ENCODE measurements around the gene ERBB4.

ERBB4 gene

DNA sequence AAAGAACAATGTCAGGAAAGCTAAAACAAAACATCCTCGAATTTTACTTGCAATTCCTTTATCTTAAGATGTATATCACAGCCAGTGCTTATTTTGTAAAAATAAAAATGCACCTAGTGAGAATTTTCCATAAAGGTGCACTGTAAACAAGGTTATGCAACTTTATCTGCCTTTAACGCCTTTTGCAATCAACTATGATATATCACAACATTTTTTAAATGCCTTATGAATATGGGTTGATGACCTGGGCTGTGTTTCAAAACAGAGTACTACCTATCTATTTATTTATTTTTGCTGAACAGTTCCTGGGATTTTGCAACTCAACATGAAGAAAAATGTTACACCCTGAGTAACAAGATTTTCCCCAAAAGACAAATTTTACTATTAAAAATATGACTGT lies 1112.4 kb downstream of the ERBB4 start:
- TF ChIP-seq, protein P1, sequence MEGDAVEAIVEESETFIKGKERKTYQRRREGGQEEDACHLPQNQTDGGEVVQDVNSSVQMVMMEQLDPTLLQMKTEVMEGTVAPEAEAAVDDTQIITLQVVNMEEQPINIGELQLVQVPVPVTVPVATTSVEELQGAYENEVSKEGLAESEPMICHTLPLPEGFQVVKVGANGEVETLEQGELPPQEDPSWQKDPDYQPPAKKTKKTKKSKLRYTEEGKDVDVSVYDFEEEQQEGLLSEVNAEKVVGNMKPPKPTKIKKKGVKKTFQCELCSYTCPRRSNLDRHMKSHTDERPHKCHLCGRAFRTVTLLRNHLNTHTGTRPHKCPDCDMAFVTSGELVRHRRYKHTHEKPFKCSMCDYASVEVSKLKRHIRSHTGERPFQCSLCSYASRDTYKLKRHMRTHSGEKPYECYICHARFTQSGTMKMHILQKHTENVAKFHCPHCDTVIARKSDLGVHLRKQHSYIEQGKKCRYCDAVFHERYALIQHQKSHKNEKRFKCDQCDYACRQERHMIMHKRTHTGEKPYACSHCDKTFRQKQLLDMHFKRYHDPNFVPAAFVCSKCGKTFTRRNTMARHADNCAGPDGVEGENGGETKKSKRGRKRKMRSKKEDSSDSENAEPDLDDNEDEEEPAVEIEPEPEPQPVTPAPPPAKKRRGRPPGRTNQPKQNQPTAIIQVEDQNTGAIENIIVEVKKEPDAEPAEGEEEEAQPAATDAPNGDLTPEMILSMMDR (IDR thresholded peaks at IDR 0.05): no peak

DNA sequence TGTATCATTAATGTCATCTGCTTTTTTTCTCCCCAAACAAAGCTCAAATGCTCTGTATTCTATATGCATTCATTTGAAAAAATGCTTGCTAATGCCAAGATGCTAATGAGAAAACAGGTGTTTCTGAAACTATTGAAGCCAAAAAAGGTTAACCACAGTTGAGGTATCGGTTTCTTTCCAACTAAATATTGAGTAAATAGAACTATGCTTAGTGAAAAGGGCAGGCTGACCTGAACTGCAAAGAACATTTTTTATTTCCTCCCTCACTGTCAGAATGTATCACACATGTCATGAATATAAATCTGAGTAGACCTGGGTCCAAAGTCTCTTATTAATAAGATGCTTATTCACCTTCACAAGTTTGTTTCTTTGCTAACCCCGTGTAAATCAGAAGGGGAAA lies 1115.6 kb downstream of the ERBB4 start:
- TF ChIP-seq, protein P1 (IDR thresholded peaks at IDR 0.05): no peak

DNA sequence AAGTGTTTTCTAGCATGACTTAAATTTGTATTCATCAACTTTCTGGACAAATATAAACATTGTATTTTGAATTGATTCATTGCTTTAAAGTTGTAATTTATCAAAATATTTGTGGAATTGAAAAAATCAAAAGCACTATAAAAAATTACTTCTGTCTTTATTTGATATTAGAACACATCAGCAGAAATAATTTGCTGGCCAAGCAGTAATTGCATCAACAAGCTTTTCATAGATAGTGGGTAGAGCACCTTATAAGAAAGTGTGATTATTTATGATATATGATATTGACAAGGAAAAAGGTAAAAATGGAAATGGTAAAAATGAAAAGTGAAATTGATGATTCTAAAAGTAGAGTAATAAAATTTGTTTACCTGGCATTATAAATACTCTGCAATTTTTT lies 1121.1 kb downstream of the ERBB4 start:
- TF ChIP-seq, protein P1 (IDR thresholded peaks at IDR 0.05): no peak

DNA sequence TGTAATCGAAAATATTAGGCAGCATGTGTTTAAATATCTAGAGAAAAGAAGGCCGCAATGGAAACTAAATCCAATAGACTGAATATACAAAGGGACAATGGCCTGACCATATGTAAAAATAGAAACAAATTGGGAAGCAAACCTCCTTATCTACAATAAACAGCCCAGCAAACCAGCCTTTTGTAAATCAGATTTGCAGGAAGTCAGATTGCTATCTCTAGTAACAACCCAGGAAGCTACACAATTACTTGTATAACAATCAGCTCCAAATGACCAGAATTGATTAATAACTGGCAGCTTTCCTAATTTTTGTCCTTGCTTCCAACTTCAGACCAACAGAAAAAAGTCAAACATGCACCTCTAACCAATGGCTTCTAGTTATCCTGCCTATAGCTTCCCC lies 1122.2 kb downstream of the ERBB4 start:
- TF ChIP-seq, protein P1 (IDR thresholded peaks at IDR 0.05): no peak

DNA sequence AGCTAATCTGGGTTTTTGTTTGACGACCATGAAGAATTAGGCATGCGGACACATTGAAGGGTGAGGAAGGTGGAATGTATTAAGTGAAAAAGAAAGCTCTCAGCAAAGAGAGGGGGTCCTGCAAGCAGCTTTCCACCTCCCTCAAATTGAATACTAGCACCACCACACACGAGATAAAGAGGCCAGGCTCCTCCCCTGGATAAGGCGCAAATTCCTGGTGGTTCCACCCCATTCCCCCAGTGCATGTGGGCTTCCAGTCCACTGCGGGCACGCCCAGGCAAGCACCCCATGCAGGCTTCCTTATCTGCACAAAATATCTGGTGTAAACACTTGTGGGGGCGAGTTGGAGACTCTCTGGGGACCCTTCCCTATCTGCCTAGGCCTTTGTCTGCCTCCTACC lies 1124.9 kb downstream of the ERBB4 start:
- TF ChIP-seq, protein P1 (IDR thresholded peaks at IDR 0.05): no peak

DNA sequence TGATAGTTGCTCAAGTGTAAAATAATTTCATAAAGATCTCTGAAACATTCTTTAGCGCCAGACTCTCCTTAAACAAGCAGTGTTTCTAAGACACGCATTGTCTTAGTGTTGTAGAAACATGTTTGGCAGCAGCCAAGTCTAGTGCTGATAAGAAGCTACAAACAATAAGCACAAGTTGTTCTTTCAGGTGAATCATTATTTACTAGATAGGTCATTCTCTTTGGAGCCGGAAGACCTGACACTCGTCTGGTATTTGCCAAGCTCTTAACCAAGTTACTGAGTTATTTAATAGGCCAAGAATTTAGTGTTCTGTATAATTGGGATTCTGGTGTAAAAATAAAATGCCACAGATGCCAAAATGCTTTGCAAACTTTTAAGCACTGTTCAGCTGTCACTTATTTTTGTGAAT lies 1130.1 kb downstream of the ERBB4 start:
- TF ChIP-seq, protein P1 (IDR thresholded peaks at IDR 0.05): no peak

DNA sequence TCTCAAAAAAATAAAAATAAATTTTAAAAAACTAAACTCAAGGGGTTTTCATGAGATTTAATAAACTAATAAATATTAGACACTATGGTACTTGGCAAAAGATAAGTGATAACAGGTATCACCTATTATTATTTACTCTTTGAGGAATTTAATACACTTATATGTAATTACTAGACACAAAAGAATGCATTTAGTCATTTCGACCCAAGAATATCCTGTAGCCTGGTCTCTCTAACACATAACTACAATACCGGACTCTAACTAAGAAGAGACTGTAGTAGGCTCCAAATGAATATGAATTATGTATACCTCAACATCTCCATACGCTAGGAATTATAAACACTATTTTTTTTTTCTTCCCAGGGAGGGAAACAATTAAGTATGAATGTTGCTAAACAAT lies 1131.5 kb downstream of the ERBB4 start:
- TF ChIP-seq, protein P1 (IDR thresholded peaks at IDR 0.05): no peak

DNA sequence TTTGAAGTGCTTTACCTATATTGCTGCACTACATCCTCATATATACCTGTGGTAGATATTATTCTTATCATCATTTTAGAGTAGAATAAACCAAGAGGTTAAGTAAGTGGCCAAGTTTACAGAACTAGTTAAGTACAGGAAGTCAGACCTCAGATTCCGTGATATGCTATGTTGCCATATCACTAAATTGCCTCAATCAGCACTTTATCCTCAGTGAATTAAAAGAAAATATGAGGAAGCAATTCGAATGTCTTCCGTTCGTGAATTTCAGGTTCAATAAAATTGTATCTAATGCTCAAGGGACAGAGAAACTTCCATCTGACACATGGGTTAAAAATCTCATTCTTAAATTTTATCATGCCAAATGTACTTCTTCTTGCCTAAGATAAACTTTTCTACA lies 1133.6 kb downstream of the ERBB4 start:
- TF ChIP-seq, protein P1 (IDR thresholded peaks at IDR 0.05): no peak
